CD4-positive, alpha-beta T cell treated with Interleukin-6 at 100 ng/mL for 8 hours (primary cell): ENCODE data around the gene SLC25A28.

Experiments
- DNase-seq: peaks from one replicate; pipeline ENCODE4 v3.0.0-alpha.2; 2020; ENCODE audit warnings: mixed read lengths, low spot score

SLC25A28 gene

GRCh38 chr10:99590799-99591198 is 29.4 kb downstream of the SLC25A28 start:
- no peak for DNase-seq

GRCh38 chr10:99583687-99584086 is 36.6 kb downstream of the SLC25A28 start:
- no peak for DNase-seq

GRCh38 chr10:99582255-99582770 is 37.9 kb downstream of the SLC25A28 start:
- no peak for DNase-seq

GRCh38 chr10:99579971-99580370 is 40.3 kb downstream of the SLC25A28 start:
- DNase-seq: no peak

- no peak for DNase-seq
These were observed 46.4 kb downstream of the SLC25A28 start for GRCh38 chr10:99573790-99574189.

GRCh38 chr10:99571816-99572215 is 48.4 kb downstream of the SLC25A28 start:
- no peak for DNase-seq

GRCh38 chr10:99569961-99570360 is 50.3 kb downstream of the SLC25A28 start:
- DNase-seq: no peak

- DNase-seq: no peak
These were observed 50.8 kb downstream of the SLC25A28 start for GRCh38 chr10:99569253-99569939.

- DNase-seq: no peak
These were observed 55.1 kb downstream of the SLC25A28 start for GRCh38 chr10:99565166-99565565.

GRCh38 chr10:99564361-99564760 is 55.9 kb downstream of the SLC25A28 start:
- DNase-seq: no peak

- DNase-seq: no peak
These were observed 57.6 kb downstream of the SLC25A28 start for GRCh38 chr10:99562631-99563030.
